GM12878 (cell line): ENCODE results near the gene PFN2. TPM values are rescaled to one million over a fixed set of nuclear protein-coding genes. Genes with fewer than 3 reads are reported as not detected.

Experiments
- ATAC-seq: fragments of 200-7000 bp; cut with Tn5 transposase; 3 replicates; pipeline ENCODE4 v1.9.1; 2020; ENCODE audit warnings: mild to moderate bottlenecking, moderate library complexity
- BruUV-seq: library from RNA; stranded (reverse); fragments of 400-500 nt; replicated peaks from 2 replicates; lab custom pipeline; 2021; lab: Mats Ljungman, UMichigan
- CTCF ChIA-PET: fragments of 300-600 bp; sonication (Branson Sonifier 250); formaldehyde crosslinking; extraction: SDS; loops from one replicate; lab custom pipeline; 2021; ENCODE audit warnings: inconsistent platforms; lab: Yijun Ruan, JAX
- POLR2A ChIA-PET: fragments of 350-600 bp; formaldehyde crosslinking; extraction: SDS; loops from one replicate; lab custom pipeline; 2021; ENCODE audit warnings: inconsistent platforms; lab: Charles Lee
- RAD21 ChIA-PET: fragments of 300-600 bp; sonication (Branson Sonifier 250); formaldehyde crosslinking; loops from one replicate; lab custom pipeline; 2023; ENCODE audit warnings: antibody characterized with exemption; ENCODE audit not compliant: unreplicated experiment; lab: Charles Lee
- SMC1A ChIA-PET: fragments of 300-600 bp; sonication (Branson Sonifier 250); formaldehyde crosslinking; loops from one replicate; lab custom pipeline; 2023; ENCODE audit not compliant: unreplicated experiment, uncharacterized antibody; lab: Charles Lee
- DNase-seq: peaks from one replicate; pipeline ENCODE4 v3.0.0-alpha.2; 2011; ENCODE audit warnings: low read depth, low spot score
- FAIRE-seq: peaks from 3 replicates; lab custom pipeline; 2011; peaks lifted over from hg19 to GRCh38; lab: Jason Lieb, UNC
- H2AFZ ChIP-seq: 2 replicates; pipeline ENCODE4 v1.6.0; 2011; ENCODE audit warnings: low read depth, low read length, control low read depth; ENCODE audit not compliant: control insufficient read depth
- H3K27ac ChIP-seq: 2 replicates; pipeline ENCODE4 v1.5.1; 2011; ENCODE audit warnings: control low read depth; ENCODE audit not compliant: control insufficient read depth, insufficient read depth
- H3K27me3 ChIP-seq, 2 experiments: replicated peaks in 1 of 2; 2 replicates each; pipeline versions ENCODE4 v1.6.0 to v1.6.1; 2011; ENCODE audit warnings: low read length in 1 of 2; ENCODE audit not compliant: control insufficient read depth in 2 of 2, insufficient read depth in 2 of 2
- H3K36me3 ChIP-seq, 2 experiments: 2 replicates each; pipeline ENCODE4 v1.5.1; 2011; ENCODE audit warnings: low read length in 1 of 2; ENCODE audit not compliant: control insufficient read depth in 2 of 2, insufficient read depth in 2 of 2
- H3K4me1 ChIP-seq: 2 replicates; pipeline ENCODE4 v1.6.1; 2011; ENCODE audit warnings: mild to moderate bottlenecking, low read length, moderate library complexity, mixed read lengths; ENCODE audit not compliant: control insufficient read depth, insufficient read depth
- H3K4me2 ChIP-seq: 2 replicates; pipeline ENCODE4 v1.6.0; 2011; ENCODE audit warnings: control low read depth; ENCODE audit not compliant: control insufficient read depth, insufficient read depth
- H3K4me3 ChIP-seq: fragments of 200-600 bp; sonication (generic); 2 replicates; pipeline ENCODE4 v1.5.1; 2016
- H3K79me2 ChIP-seq: 2 replicates; pipeline ENCODE4 v1.6.0; 2011; ENCODE audit warnings: low read length; ENCODE audit not compliant: control insufficient read depth, insufficient read depth
- H3K9ac ChIP-seq: 2 replicates; pipeline ENCODE4 v1.8.0; 2011; ENCODE audit warnings: low read length, control low read depth, mixed read lengths; ENCODE audit not compliant: control insufficient read depth, insufficient read depth
- H3K9me3 ChIP-seq: replicated peaks from 3 replicates; pipeline ENCODE4 v1.5.1; 2011; ENCODE audit warnings: mild to moderate bottlenecking, low read length; ENCODE audit not compliant: control insufficient read depth, insufficient read depth
- H4K20me1 ChIP-seq: 2 replicates; pipeline ENCODE4 v1.6.0; 2011; ENCODE audit not compliant: control insufficient read depth, insufficient read depth
- BMI1 ChIP-seq: fragments of 450-650 bp; IDR thresholded peaks from 2 replicates; pipeline ENCODE4 v1.6.1; 2016; ENCODE audit warnings: mild to moderate bottlenecking, moderate library complexity, borderline replicate concordance
- CBX3 ChIP-seq: fragments of 200-600 bp; sonication (generic); IDR thresholded peaks from 2 replicates; pipeline ENCODE4 v1.6.1; 2016; ENCODE audit warnings: low read depth, borderline replicate concordance
- HCFC1 ChIP-seq: fragments of 150-350 bp; IDR thresholded peaks from 2 replicates; pipeline ENCODE4 v1.6.1; 2014; ENCODE audit warnings: low read length
- HDGF ChIP-seq: fragments of 450-650 bp; IDR thresholded peaks from 2 replicates; pipeline ENCODE4 v1.6.1; 2016; ENCODE audit warnings: antibody characterized with exemption
- IKZF2 ChIP-seq, 2 experiments: fragments of 450-650 bp; IDR thresholded peaks; 2 replicates each; pipeline ENCODE4 v1.6.1; 2017; ENCODE audit warnings: mild to moderate bottlenecking in 2 of 2, moderate library complexity in 2 of 2
- IRF4 ChIP-seq: IDR thresholded peaks from 2 replicates; pipeline ENCODE4 v1.6.1; 2011; ENCODE audit warnings: low read depth, low read length
- PAX5 ChIP-seq: IDR thresholded peaks from 2 replicates; pipeline ENCODE4 v1.6.1; 2011; ENCODE audit warnings: low read depth, low read length, borderline replicate concordance
- PBX3 ChIP-seq: IDR thresholded peaks from 2 replicates; pipeline ENCODE4 v1.6.1; 2011; ENCODE audit warnings: mild to moderate bottlenecking, low read depth, low read length, moderate library complexity; ENCODE audit not compliant: insufficient replicate concordance
- RAD21 ChIP-seq: IDR thresholded peaks from 2 replicates; pipeline ENCODE4 v1.6.1; 2011; ENCODE audit warnings: mild to moderate bottlenecking, low read depth, low read length, moderate library complexity; ENCODE audit not compliant: insufficient read depth
- SPI1 ChIP-seq: IDR thresholded peaks from 2 replicates; pipeline ENCODE4 v1.6.1; 2011; ENCODE audit warnings: low read depth, mild to moderate bottlenecking, low read length, moderate library complexity, borderline replicate concordance; ENCODE audit not compliant: insufficient read depth
- TAF1 ChIP-seq: IDR thresholded peaks from 2 replicates; pipeline ENCODE4 v1.6.1; 2011; ENCODE audit warnings: mild to moderate bottlenecking, low read depth, low read length, borderline replicate concordance
- ZBED1 ChIP-seq: IDR thresholded peaks from 2 replicates; pipeline ENCODE4 v1.6.1; 2016; ENCODE audit warnings: borderline replicate concordance
- ZNF687 ChIP-seq: fragments of 450-650 bp; IDR thresholded peaks from 2 replicates; pipeline ENCODE4 v1.6.1; 2017; ENCODE audit warnings: mild to moderate bottlenecking, moderate library complexity
- WGBS: methylation state at CpG from one replicate; pipeline ENCODE4 v1.1.6; 2016; ENCODE audit warnings: low lambda C conversion rate; ENCODE audit not compliant: insufficient replicate concordance, insufficient coverage; ENCODE audit errors: missing lambda C conversion rate; 5-methylcytosine and 5-hydroxymethylcytosine counted together
- in situ Hi-C: fragments of 300-500 bp; cut with MboI; formaldehyde crosslinking; loops from 9 replicates; pipeline ENCODE4 v1.14.3; 2018; ENCODE audit warnings: mixed read lengths
- intact Hi-C: fragments of 100-400 bp; cut with micrococcal nuclease; formaldehyde crosslinking; loops from one replicate; pipeline ENCODE4 v1.14.2; 2022; ENCODE audit not compliant: unreplicated experiment
- polyA plus RNA-seq, 11 experiments: library from polyadenylated mRNA; depleted of rRNA in 4 of 11; unstranded in 6 of 11; stranded (reverse) in 5 of 11; fragments of >200 nt; fragmentation: Nextera tagmentation in 4 of 11; fragmentation: Illumina TruSeq in 1 of 11; extraction: Ambion mirVana in 4 of 11; extraction: Trizol in 1 of 11; gene quantifications; 1 replicate in 1 of 11; 2 replicates in 10 of 11; pipeline versions ENCODE4 v1.2.1 to v1.2.3, GENCODE V29; 2011 to 2016; ENCODE audit warnings: inconsistent platforms in 2 of 11, missing spikeins in 2 of 11, low read depth in 1 of 11
- total RNA-seq, 4 experiments: library from RNA; depleted of rRNA in 3 of 4; stranded (reverse); fragments of >200 nt in 3 of 4; fragmentation: Illumina TruSeq in 1 of 4; extraction: Trizol in 1 of 4; gene quantifications; 2 replicates each; pipeline versions ENCODE4 v1.2.1 to v1.2.3, GENCODE V29; 2013 to 2021

The PFN2 gene
- total and polyA plus RNA-seq, 10 of the 15 experiments (the other 5 are each of a cell fraction or from before 2014, with no cell fraction given): 3.1 to 78.9 (median 5.3) TPM

- no peak for TF ChIP-seq HDGF
- TF ChIP-seq BMI1: no peak
- TF ChIP-seq CBX3: no peak
- no peak for TF ChIP-seq HCFC1
- no peak for TF ChIP-seq PAX5
- no peak for TF ChIP-seq IRF4
- no peak for TF ChIP-seq TAF1
- TF ChIP-seq IKZF2 (IDR thresholded peaks at IDR 0.05): no peak
- TF ChIP-seq RAD21: no peak
- no peak for TF ChIP-seq PBX3
- no peak for TF ChIP-seq SPI1
- no peak for TF ChIP-seq ZNF687
- TF ChIP-seq ZBED1: no peak
- H3K4me2 ChIP-seq: no peak overlapping the region
- no peak overlapping the region for H3K4me3 ChIP-seq
- ChIA-PET CTCF (interaction anchor here (1.1 kb wide), 1 partner anchor 185 kb away, joined by 4 read pairs; no protein-coding TSS in a partner anchor), SMC1A (no interaction called here), POLR2A (no interaction called here), RAD21 (no interaction called here)
- no peak overlapping the region for H3K9ac ChIP-seq
- BruUV-seq: no TSS peak
- WGBS: 54% methylated on average over 4 of the region's 4 CpGs
- no peaks in the 10 kb centered on the region for H3K4me1 ChIP-seq
- no peak overlapping the region for H3K27ac ChIP-seq
- no peaks in the 10 kb centered on the region for H3K79me2 ChIP-seq
- no peak for DNase-seq
- no peaks in the 10 kb centered on the region; the same call in 2 of the 3 replicates for H3K9me3 ChIP-seq
- in situ Hi-C loops: no loop called here
- no peak for FAIRE-seq
- ATAC-seq: no peak
- H3K36me3 ChIP-seq: no peaks in the 10 kb centered on the region
- intact Hi-C loops: no loop called here
- no peaks in the 10 kb centered on the region for H3K27me3 ChIP-seq
- H4K20me1 ChIP-seq: no peaks in the 10 kb centered on the region
- no peak overlapping the region for H2AFZ ChIP-seq
These were observed 28.7 kb upstream of the PFN2 start for GRCh38 chr3:149999421-149999820.
